MM.1S (cell line): ENCODE measurements around the gene YDJC.

ENCODE experiments used
- DNase-seq: peaks from one replicate; pipeline ENCODE4 v3.0.0-alpha.2; 2015
- H2AFZ ChIP-seq: fragments of 300-600 bp; sonication (generic); 2 replicates; pipeline ENCODE4 v1.6.0; 2016; ENCODE audit warnings: antibody characterized with exemption, low read length
- H3F3A ChIP-seq: fragments of 300-600 bp; sonication (generic); 2 replicates; pipeline ENCODE4 v1.6.1; 2016; ENCODE audit warnings: mild to moderate bottlenecking, antibody characterized with exemption, low read length, moderate library complexity, mixed read lengths; ENCODE audit not compliant: insufficient read depth
- H3K27ac ChIP-seq: fragments of 300-600 bp; sonication (generic); 2 replicates; pipeline ENCODE4 v1.5.1; 2016; ENCODE audit warnings: mild to moderate bottlenecking, low read length
- H3K27me3 ChIP-seq: fragments of 300-600 bp; sonication (generic); replicated peaks from 2 replicates; pipeline ENCODE4 v1.6.0; 2016; ENCODE audit warnings: low read length; ENCODE audit not compliant: insufficient read depth
- H3K36me3 ChIP-seq: fragments of 300-600 bp; sonication (generic); replicated peaks from 2 replicates; pipeline ENCODE4 v1.6.1; 2016; ENCODE audit warnings: mild to moderate bottlenecking, low read length, mixed read lengths; ENCODE audit not compliant: insufficient read depth
- H3K4me1 ChIP-seq: fragments of 300-600 bp; sonication (generic); 2 replicates; pipeline ENCODE4 v1.6.1; 2016; ENCODE audit warnings: low read length, mixed read lengths
- H3K4me2 ChIP-seq: fragments of 300-600 bp; sonication (generic); 2 replicates; pipeline ENCODE4 v1.6.0; 2016; ENCODE audit warnings: low read depth, low read length
- H3K4me3 ChIP-seq: fragments of 300-600 bp; sonication (generic); 2 replicates; pipeline ENCODE4 v1.5.1; 2016; ENCODE audit warnings: low read length, mixed read lengths
- H3K79me2 ChIP-seq: fragments of 300-600 bp; sonication (generic); 2 replicates; pipeline ENCODE4 v1.6.1; 2016; ENCODE audit warnings: mixed run types, low read length, mixed read lengths
- H3K9ac ChIP-seq: fragments of 300-600 bp; sonication (generic); 2 replicates; pipeline ENCODE4 v1.6.1; 2016; ENCODE audit warnings: low read length, mixed read lengths
- H3K9me2 ChIP-seq: fragments of 300-600 bp; sonication (generic); replicated peaks from 2 replicates; pipeline ENCODE4 v1.6.1; 2016; ENCODE audit warnings: mild to moderate bottlenecking, low read length, mixed read lengths; ENCODE audit not compliant: insufficient read depth
- H3K9me3 ChIP-seq: fragments of 300-600 bp; sonication (generic); replicated peaks from 2 replicates; pipeline ENCODE4 v1.6.1; 2016; ENCODE audit warnings: mild to moderate bottlenecking, low read length, mixed read lengths; ENCODE audit not compliant: insufficient read depth
- H4K20me1 ChIP-seq: fragments of 300-600 bp; sonication (generic); 2 replicates; pipeline ENCODE4 v1.6.1; 2016; ENCODE audit warnings: mild to moderate bottlenecking, low read length, moderate library complexity, mixed read lengths; ENCODE audit not compliant: insufficient read depth
- EZH2 ChIP-seq: fragments of 300-600 bp; sonication (generic); optimal IDR thresholded peaks from 2 replicates; pipeline ENCODE3; 2017; ENCODE audit warnings: low read depth, mild to moderate bottlenecking, antibody characterized with exemption, low read length, mixed read lengths
- EZH2phosphoT487 ChIP-seq: fragments of 300-600 bp; sonication (generic); IDR thresholded peaks from 2 replicates; pipeline ENCODE4 v1.6.1; 2018; ENCODE audit warnings: antibody characterized with exemption, low read length
- TF ChIP-seq, protein P1 (sequence below): fragments of 300-600 bp; sonication (generic); IDR thresholded peaks from 2 replicates; pipeline ENCODE4 v1.5.1; 2016; ENCODE audit warnings: antibody characterized with exemption, low read length, mixed read lengths

The YDJC gene

DNA sequence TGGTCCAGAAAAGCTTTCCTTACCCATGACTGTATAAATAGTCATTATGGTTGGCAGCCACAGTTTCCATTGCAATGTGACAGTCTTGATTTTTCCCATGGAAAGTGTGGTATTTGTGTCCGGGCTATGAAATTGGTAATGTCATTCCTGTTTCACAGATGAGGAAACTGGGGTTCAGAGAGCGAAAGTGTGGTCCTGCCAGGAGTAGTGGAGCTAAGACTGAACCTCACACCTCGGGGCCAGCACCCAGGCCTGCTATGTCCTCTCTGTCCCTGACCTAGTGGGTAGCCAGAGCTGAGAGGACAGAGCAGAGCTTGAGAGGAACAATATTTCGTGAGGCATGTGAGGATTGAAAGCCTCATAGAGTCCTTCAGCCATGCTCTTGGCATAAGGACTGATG lies 1.2 kb upstream of the YDJC start:
- H3K4me1 ChIP-seq: no peaks in the 10 kb centered on the region

DNA sequence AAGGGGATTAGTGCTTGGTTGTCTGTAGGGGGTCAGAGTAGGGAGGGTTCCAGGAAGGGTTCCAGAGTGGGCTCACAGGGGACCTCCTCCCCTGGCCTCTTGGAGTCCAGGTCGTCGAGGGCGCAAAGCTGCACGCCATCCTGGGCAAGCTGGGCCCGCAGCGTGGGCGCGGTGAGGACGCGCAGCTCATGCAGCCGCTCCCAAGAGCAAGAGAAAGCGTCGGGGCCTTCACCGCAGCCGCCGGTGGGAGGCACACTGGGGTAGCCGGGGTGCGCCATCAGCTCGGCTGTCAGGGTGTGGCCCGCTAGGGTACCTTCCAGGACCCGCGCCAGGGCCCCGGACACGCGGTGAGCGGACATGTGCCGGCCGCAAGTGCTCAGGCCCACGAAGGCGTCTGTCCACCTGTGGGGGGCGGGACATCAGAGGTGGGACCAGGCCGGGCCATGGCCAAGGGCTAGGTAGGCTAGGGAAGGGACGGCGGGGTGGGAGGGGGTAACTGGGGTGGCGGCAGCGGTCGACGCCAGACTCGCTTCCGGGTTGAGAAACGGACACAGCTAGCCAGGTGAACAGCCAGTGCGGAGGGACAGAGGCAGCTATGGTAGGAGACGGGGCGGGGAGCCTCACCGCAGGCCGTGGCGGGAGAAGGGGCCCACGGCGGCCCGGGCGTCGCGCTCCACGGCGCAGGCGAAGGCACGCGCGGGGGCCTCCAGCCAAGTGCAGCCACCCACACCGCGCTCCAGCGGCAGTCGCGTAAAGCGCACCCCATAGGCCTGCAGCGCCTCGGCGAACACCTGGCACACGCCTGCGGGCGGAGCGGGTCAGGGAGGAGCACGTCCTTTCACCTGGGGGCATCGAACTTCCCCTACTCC lies 1.2 kb downstream of the YDJC start:
- TF ChIP-seq, protein P1, sequence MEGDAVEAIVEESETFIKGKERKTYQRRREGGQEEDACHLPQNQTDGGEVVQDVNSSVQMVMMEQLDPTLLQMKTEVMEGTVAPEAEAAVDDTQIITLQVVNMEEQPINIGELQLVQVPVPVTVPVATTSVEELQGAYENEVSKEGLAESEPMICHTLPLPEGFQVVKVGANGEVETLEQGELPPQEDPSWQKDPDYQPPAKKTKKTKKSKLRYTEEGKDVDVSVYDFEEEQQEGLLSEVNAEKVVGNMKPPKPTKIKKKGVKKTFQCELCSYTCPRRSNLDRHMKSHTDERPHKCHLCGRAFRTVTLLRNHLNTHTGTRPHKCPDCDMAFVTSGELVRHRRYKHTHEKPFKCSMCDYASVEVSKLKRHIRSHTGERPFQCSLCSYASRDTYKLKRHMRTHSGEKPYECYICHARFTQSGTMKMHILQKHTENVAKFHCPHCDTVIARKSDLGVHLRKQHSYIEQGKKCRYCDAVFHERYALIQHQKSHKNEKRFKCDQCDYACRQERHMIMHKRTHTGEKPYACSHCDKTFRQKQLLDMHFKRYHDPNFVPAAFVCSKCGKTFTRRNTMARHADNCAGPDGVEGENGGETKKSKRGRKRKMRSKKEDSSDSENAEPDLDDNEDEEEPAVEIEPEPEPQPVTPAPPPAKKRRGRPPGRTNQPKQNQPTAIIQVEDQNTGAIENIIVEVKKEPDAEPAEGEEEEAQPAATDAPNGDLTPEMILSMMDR: no peak
- no peak for TF ChIP-seq EZH2
- no peak for TF ChIP-seq EZH2phosphoT487
- H2AFZ ChIP-seq: no peak overlapping the region
- H4K20me1 ChIP-seq: no peaks in the 10 kb centered on the region
- no peak for DNase-seq
- H3K9me2 ChIP-seq: no peaks in the 10 kb centered on the region
- H3K4me2 ChIP-seq: peak overlapping the region; percentile 76
- peak overlapping the region; percentile 100 for H3K4me3 ChIP-seq
- H3K9ac ChIP-seq: peak overlapping the region; percentile 99; the same call in 1 of the 2 replicates
- peaks cover 7% of the 10 kb centered on the region for H3K36me3 ChIP-seq
- H3F3A ChIP-seq: peaks cover 23% of the 10 kb centered on the region
- no peaks in the 10 kb centered on the region for H3K4me1 ChIP-seq
- H3K9me3 ChIP-seq: no peaks in the 10 kb centered on the region
- H3K27me3 ChIP-seq: no peaks in the 10 kb centered on the region
- H3K79me2 ChIP-seq: peaks cover 57% of the 10 kb centered on the region
- H3K27ac ChIP-seq: no peak overlapping the region; the same call in 1 of the 2 replicates

More for the DNA sequence above, 1.2 kb upstream of the YDJC start:
- no peaks in the 10 kb centered on the region for H3K9me3 ChIP-seq
- no peak for DNase-seq
- no peaks in the 10 kb centered on the region for H4K20me1 ChIP-seq
- H3K4me3 ChIP-seq: no peak overlapping the region
- H2AFZ ChIP-seq: no peak overlapping the region
- H3K4me2 ChIP-seq: no peak overlapping the region
- peaks cover 8% of the 10 kb centered on the region for H3F3A ChIP-seq
- no peak overlapping the region for H3K27ac ChIP-seq
- no peaks in the 10 kb centered on the region for H3K9me2 ChIP-seq
- peaks cover 7% of the 10 kb centered on the region for H3K36me3 ChIP-seq
- H3K79me2 ChIP-seq: peaks cover 36% of the 10 kb centered on the region
- TF ChIP-seq EZH2phosphoT487 (no peak), EZH2 (no peak)
- TF ChIP-seq, protein P1: no peak
- no peaks in the 10 kb centered on the region for H3K27me3 ChIP-seq
- no peak overlapping the region for H3K9ac ChIP-seq

DNA sequence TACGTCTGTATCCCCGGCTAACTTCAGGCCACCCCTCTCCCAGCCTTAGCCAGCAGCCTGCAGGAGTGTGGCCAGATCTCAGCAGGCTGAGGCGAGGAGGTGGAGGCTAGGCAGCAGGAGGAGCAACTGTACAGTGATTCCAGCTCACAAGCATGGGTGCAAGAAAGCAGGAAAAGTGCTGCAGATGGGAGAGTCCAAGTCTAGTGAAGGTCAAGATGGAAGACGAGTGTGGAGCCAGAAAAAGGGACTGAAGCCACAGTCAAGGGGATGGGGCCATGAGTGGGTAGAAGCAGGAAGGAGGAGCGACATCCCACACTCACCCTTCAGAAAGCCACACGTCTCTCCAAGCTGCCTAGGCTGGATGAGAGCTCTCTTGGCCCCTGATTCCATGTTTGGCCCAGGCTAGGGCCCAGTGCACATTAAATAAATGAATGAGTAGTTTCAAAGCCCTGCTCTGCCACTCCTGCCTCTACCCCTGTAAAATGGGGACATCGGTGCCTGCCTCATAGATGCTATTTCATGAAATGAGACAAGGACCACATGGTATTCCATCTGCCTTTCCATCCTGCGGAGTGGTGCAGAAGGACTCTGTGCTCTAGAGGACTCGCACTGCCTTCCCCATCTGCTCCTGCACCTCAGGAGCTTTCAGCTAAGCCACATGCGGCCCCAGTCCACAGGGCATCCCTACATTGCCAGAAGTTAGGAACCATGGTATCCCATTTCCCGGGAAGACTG lies 2.9 kb downstream of the YDJC start:
- peaks cover 7% of the 10 kb centered on the region for H3K36me3 ChIP-seq
- no peak for DNase-seq

More for the DNA sequence above, 2.9 kb downstream of the YDJC start:
- Histone ChIP-seq H2AFZ (no peak overlapping the region), H3K9me2 (no peaks in the 10 kb centered on the region), H3K4me1 (no peaks in the 10 kb centered on the region), H3K27ac (no peak overlapping the region), H3K4me2 (no peak overlapping the region), H3K4me3 (no peak overlapping the region), H4K20me1 (no peaks in the 10 kb centered on the region), H3K79me2 (peaks cover 74% of the 10 kb centered on the region), H3K9me3 (no peaks in the 10 kb centered on the region), H3F3A (peaks cover 32% of the 10 kb centered on the region), H3K9ac (no peak overlapping the region), H3K27me3 (no peaks in the 10 kb centered on the region)
- TF ChIP-seq, protein P1: no peak
- TF ChIP-seq EZH2phosphoT487: no peak
- no peak for TF ChIP-seq EZH2
